Measurements from ENCODE around the gene DIPK1A. TPM values are rescaled to one million over a fixed set of nuclear protein-coding genes. Genes with fewer than 3 reads are reported as not detected.

Gene DIPK1A
- total and polyA plus RNA-seq, 3 donors from 2014 or later, result 14.7 to 25.4 (median 21.4) TPM

DNA sequence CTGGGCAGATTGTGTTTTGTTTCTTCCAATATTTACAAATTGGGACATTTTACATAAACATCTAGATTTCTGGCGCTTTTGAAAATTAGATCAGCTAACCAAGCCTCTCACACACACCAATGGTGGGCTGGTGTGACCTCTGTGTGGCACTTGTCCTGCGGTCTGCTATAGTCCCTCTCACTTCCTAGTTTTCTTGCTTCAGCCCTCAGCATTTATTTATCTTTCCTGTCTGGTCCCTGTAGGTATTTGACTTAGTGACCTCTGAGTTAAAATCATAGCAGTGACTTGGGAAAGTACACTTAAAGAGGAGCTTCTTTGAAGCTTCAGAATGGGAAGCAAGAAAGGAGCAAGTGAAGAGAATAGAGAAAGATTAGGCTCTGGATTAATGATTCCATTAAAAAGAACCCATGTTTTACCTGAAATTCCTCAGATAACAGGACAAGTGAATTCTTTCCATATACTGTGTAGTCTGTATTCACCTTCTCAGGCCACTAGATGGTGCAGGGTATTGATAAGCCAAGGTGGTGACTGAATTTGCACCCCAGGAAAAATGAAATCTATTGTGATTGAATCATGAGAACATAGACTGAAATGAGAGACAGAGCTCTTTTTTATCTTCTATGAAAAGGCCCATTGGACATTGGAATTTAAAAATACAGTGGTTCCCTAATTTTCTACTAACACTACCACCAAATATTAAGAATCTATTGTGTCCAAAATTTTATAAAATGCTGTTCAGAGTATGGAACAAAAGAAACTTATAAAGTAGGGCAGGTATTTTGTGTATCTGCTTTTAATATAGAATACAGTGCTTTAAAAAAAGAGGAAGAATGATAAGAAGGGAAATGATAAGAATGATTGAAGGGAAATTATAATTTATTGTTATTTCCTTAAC, 7.1 kb upstream of the DIPK1A start:
- H3K27me3 ChIP-seq, result no peaks in the 10 kb centered on the region
- TF ChIP-seq, protein P1, sequence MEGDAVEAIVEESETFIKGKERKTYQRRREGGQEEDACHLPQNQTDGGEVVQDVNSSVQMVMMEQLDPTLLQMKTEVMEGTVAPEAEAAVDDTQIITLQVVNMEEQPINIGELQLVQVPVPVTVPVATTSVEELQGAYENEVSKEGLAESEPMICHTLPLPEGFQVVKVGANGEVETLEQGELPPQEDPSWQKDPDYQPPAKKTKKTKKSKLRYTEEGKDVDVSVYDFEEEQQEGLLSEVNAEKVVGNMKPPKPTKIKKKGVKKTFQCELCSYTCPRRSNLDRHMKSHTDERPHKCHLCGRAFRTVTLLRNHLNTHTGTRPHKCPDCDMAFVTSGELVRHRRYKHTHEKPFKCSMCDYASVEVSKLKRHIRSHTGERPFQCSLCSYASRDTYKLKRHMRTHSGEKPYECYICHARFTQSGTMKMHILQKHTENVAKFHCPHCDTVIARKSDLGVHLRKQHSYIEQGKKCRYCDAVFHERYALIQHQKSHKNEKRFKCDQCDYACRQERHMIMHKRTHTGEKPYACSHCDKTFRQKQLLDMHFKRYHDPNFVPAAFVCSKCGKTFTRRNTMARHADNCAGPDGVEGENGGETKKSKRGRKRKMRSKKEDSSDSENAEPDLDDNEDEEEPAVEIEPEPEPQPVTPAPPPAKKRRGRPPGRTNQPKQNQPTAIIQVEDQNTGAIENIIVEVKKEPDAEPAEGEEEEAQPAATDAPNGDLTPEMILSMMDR (IDR thresholded peaks at IDR 0.05), result peak; percentile 42 to 54 (median 44)
- TF ChIP-seq POLR2A (IDR thresholded peaks at IDR 0.05), result no peak
- H3K9me3 ChIP-seq, result no peaks in the 10 kb centered on the region
- no peak for DNase-seq
- intact Hi-C loops (cut with DNase I; ENCODE audit: low total_unique reads), result no loop called here
- H3K4me3 ChIP-seq, result no peak overlapping the region
- no peaks in the 10 kb centered on the region for H3K36me3 ChIP-seq (ENCODE audit: low read depth, missing control alignments)
- 67 to 94% methylated on average over 2 of the region's 2 CpGs for WGBS, 2 donors
- H3K4me1 ChIP-seq, result peaks cover 26% of the 10 kb centered on the region
- peak overlapping the region; percentile 75 to 80 for H3K27ac ChIP-seq

DNA sequence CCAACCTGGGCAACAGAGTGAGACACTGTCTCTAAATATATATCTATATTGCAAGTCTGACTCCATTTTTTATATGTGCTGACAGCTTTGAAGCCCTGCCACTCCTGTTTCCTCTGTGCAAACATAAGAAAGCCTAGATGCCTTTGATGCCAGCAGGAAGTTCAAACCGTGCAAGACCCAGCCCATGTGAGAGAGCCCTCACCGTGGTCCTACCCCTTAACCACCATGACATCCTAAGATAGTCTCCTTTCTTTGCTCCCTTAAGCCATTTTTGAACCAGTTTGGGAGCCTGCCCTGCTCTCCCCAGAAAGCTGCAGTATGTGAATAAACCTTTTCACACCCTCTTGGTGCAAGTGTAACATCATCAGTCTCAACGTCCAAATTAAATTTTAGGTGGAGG, 3.7 kb upstream of the DIPK1A start:
- H3K9me3 ChIP-seq, result no peaks in the 10 kb centered on the region
- no peaks in the 10 kb centered on the region for H3K27me3 ChIP-seq
- intact Hi-C loops (cut with DNase I; ENCODE audit: low total_unique reads), result no loop called here
- no peak overlapping the region for H3K27ac ChIP-seq
- peaks cover 20% of the 10 kb centered on the region for H3K4me1 ChIP-seq
- no peak overlapping the region for H3K4me3 ChIP-seq
- 72 to 75% methylated on average over 3 of the region's 3 CpGs for WGBS, 2 donors
- DNase-seq, result no peak
- no peaks in the 10 kb centered on the region for H3K36me3 ChIP-seq (ENCODE audit: low read depth, missing control alignments)
- TF ChIP-seq POLR2A (IDR thresholded peaks at IDR 0.05), result no peak
- TF ChIP-seq, protein P1 (IDR thresholded peaks at IDR 0.05), result no peak

DNA sequence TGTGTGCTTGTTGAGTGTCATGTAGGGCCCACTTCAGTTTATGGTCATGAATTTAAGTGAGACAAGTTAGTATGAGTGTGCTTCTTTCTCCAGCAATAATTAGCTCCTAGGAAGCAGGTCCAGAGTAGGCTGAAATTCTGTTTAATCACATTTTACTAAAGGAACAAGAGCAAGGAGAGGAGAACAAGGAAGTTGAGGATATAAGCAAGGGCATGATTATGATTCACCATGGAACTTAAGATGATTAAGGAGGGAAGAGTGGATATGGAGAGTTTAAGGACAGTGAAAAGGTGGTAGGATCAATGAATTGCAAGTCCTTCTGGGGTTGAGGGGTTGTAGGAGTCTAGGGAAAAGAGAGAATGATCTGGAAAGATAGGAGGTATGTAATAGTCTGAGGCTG, 3.1 kb upstream of the DIPK1A start:
- no peak for DNase-seq
- no peak overlapping the region for H3K27ac ChIP-seq
- peaks cover 18% of the 10 kb centered on the region for H3K4me1 ChIP-seq
- no peaks in the 10 kb centered on the region for H3K27me3 ChIP-seq
- intact Hi-C loops (cut with DNase I; ENCODE audit: low total_unique reads), result no loop called here
- no peak overlapping the region for H3K4me3 ChIP-seq
- no peaks in the 10 kb centered on the region for H3K9me3 ChIP-seq
- TF ChIP-seq, protein P1 (IDR thresholded peaks at IDR 0.05), result no peak
- no peak for TF ChIP-seq POLR2A (IDR thresholded peaks at IDR 0.05)
- H3K36me3 ChIP-seq (ENCODE audit: low read depth, missing control alignments), result no peaks in the 10 kb centered on the region

DNA sequence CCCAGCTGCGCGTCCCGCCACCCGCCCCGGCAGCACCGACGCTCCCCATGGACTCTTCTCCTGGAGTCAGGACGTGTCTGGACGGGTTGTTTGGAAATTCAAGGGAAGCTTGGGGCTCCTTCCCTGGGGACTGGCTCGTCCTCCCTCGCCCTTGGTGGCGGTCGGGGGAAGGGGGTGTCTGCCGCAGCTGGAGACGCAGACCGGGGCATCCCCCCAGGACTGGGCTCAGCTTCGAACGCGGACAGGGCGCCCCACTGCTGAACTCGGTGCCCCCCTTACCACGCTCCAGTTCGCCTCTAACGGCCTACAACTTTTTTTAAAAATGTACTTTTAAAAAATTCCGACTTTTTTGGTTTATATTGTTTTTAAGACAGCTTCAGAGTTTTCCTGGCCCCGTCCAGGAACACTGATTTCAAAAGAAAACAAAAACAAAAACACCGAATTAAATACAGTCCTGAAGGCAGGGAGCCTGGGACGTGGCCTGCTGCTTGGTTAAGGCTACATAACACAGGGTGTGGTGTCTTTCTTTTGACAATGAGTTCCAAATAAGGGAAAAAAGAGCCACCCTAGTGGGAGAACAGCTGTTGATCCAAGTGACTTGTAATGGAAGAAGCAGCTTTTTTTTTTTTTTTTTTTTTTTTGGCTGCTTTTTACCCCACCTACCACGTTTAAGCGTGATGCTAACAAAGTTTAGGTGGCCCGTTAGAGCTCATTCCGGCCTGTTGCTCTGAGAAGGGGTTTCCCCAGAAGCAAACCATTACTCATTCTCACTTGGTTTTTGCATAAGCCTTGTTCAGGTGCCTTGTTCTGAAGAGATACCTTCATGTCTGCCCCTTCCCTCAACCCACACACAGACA, 862 bp upstream of the DIPK1A start:
- H3K36me3 ChIP-seq (ENCODE audit: low read depth, missing control alignments), result no peaks in the 10 kb centered on the region
- 1 to 2% methylated on average over 23 to 32 of the region's 32 CpGs for WGBS, 2 donors
- intact Hi-C loops (cut with DNase I; ENCODE audit: low total_unique reads), result no loop called here

More for the DNA sequence above, 862 bp upstream of the DIPK1A start:
- no peaks in the 10 kb centered on the region for H3K27me3 ChIP-seq
- peak overlapping the region; percentile 85 to 95 for H3K4me3 ChIP-seq
- H3K9me3 ChIP-seq, result no peaks in the 10 kb centered on the region
- peaks cover 16% of the 10 kb centered on the region for H3K4me1 ChIP-seq
- TF ChIP-seq, protein P1 (IDR thresholded peaks at IDR 0.05), result no peak
- no peak for TF ChIP-seq POLR2A (IDR thresholded peaks at IDR 0.05)
- H3K27ac ChIP-seq, result peak overlapping the region; percentile 97 to 98
- peak; percentile 68 for DNase-seq
